CD4-positive, alpha-beta T cell treated with Interleukin-2 at 100 ng/mL for 4 hours (primary cell): ENCODE data around the gene MS4A18.
"Not testable (repeated sequence)": the region's sequence is repeated elsewhere in the genome, so short reads cannot be mapped to it uniquely, and the experiment has no call there.

Experiments
- DNase-seq: peaks from one replicate; pipeline ENCODE4 v3.0.0-alpha.2; 2020; ENCODE audit warnings: low spot score

The MS4A18 gene

GRCh38 chr11:60724420-60724819, at the start of gene MS4A18:
Gene MS4A18, plus strand, starts transcription at chr11:60724720.
- DNase-seq, result no peak

- DNase-seq, result not testable (repeated sequence)
Measured at GRCh38 chr11:60678231-60678630, 46.3 kb upstream of the MS4A18 start.

GRCh38 chr11:60679879-60680278, 44.6 kb upstream of the MS4A18 start:
- DNase-seq, result no peak

GRCh38 chr11:60680455-60681119, 43.9 kb upstream of the MS4A18 start:
- DNase-seq, result no peak

- not testable (repeated sequence) for DNase-seq
Measured at GRCh38 chr11:60684541-60684848, 40.0 kb upstream of the MS4A18 start.

GRCh38 chr11:60691661-60692060, 32.9 kb upstream of the MS4A18 start:
- no peak for DNase-seq

- DNase-seq, result no peak
Measured at GRCh38 chr11:60699284-60699691, 25.2 kb upstream of the MS4A18 start, which contains the start of gene MS4A8. Gene MS4A8, plus strand, starts transcription at chr11:60699612. Its CDS starts 1,249 bp downstream, at chr11:60700861.

- DNase-seq, result no peak
Measured at GRCh38 chr11:60699936-60700335, 24.6 kb upstream of the MS4A18 start.

- no peak for DNase-seq
Measured at GRCh38 chr11:60700689-60701468, 23.6 kb upstream of the MS4A18 start.

- DNase-seq, result no peak
Measured at GRCh38 chr11:60701469-60701818, 23.1 kb upstream of the MS4A18 start.

GRCh38 chr11:60703374-60703773, 21.1 kb upstream of the MS4A18 start:
- DNase-seq, result no peak

- DNase-seq, result no peak
Measured at GRCh38 chr11:60705895-60706294, 18.6 kb upstream of the MS4A18 start.

GRCh38 chr11:60706931-60707330, 17.6 kb upstream of the MS4A18 start:
- no peak for DNase-seq

- DNase-seq, result no peak
Measured at GRCh38 chr11:60710482-60710881, 14.0 kb upstream of the MS4A18 start.

GRCh38 chr11:60711276-60711675, 13.2 kb upstream of the MS4A18 start:
- DNase-seq, result no peak

GRCh38 chr11:60713423-60713822, 11.1 kb upstream of the MS4A18 start:
- DNase-seq, result not testable (repeated sequence)

- no peak for DNase-seq
Measured at GRCh38 chr11:60717956-60718355, 6.6 kb upstream of the MS4A18 start.

- no peak for DNase-seq
Measured at GRCh38 chr11:60718524-60719316, 5.8 kb upstream of the MS4A18 start.

- no peak for DNase-seq
Measured at GRCh38 chr11:60719391-60719790, 5.1 kb upstream of the MS4A18 start.

GRCh38 chr11:60720460-60720859, 4.1 kb upstream of the MS4A18 start:
- DNase-seq, result no peak

GRCh38 chr11:60725592-60725991, 1.1 kb downstream of the MS4A18 start:
- no peak for DNase-seq

GRCh38 chr11:60731586-60731985, 7.1 kb downstream of the MS4A18 start:
- DNase-seq, result no peak

- no peak for DNase-seq
Measured at GRCh38 chr11:60734279-60734678, 9.8 kb downstream of the MS4A18 start.
